SU-DHL-6 (cell line): ENCODE data around the gene DIP2C.

Source experiments
- EZH2phosphoT487 ChIP-seq: fragments of 200-600 bp; sonication (generic), shearing (Covaris generic); conservative IDR thresholded peaks from 2 replicates; pipeline ENCODE4 v1.6.1; 2018; ENCODE audit warnings: mild to moderate bottlenecking, antibody characterized with exemption, low read length, moderate library complexity, mixed read lengths
- TF ChIP-seq, protein P1 (sequence below): fragments of 200-600 bp; sonication (generic); IDR thresholded peaks from one replicate; pipeline ENCODE4 v1.5.1; 2017; ENCODE audit warnings: antibody characterized with exemption, mild to moderate bottlenecking, low read length, moderate library complexity; ENCODE audit not compliant: insufficient read depth, poor library complexity, severe bottlenecking

DNA sequence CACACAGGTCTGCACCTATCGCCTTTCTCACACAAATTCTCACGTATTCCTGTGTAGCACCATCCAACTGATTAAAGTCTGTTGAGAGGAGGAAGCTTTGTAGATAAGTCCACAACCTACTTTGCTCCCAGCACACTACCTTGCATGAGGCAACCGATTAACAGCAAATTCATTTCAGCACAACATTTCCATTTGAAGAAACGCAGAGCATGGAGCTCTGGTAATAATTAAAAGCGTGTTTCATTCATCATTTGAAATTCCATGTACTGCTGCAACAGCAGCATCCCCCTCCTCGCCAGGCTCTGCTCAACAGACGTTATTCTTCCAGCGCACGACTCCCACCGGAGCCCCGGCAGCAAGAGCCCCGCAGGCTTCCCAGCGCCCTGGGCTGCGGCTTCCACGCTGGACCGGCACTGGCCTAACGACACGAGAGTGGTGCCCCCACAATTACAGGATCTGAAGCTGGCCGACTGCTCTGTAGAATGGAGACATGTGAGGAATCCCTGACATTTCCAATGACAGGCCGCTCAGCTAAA, 118.8 kb downstream of the DIP2C start:
- TF ChIP-seq, protein P1, sequence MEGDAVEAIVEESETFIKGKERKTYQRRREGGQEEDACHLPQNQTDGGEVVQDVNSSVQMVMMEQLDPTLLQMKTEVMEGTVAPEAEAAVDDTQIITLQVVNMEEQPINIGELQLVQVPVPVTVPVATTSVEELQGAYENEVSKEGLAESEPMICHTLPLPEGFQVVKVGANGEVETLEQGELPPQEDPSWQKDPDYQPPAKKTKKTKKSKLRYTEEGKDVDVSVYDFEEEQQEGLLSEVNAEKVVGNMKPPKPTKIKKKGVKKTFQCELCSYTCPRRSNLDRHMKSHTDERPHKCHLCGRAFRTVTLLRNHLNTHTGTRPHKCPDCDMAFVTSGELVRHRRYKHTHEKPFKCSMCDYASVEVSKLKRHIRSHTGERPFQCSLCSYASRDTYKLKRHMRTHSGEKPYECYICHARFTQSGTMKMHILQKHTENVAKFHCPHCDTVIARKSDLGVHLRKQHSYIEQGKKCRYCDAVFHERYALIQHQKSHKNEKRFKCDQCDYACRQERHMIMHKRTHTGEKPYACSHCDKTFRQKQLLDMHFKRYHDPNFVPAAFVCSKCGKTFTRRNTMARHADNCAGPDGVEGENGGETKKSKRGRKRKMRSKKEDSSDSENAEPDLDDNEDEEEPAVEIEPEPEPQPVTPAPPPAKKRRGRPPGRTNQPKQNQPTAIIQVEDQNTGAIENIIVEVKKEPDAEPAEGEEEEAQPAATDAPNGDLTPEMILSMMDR = no peak
- no peak for TF ChIP-seq EZH2phosphoT487
